ENCODE data around the gene CD47.

Gene CD47

GRCh38 chr3:108117241-108117775 lies 26.5 kb upstream of the CD47 start:
- H3K27ac ChIP-seq = no peak overlapping the region
- no peak for TF ChIP-seq CTCF (IDR thresholded peaks at IDR 0.05)
- TF ChIP-seq ZFX (IDR thresholded peaks at IDR 0.05; ENCODE audit: borderline replicate concordance) = no peak

GRCh38 chr3:108114423-108115065 lies 23.7 kb upstream of the CD47 start:
- TF ChIP-seq ZFX (IDR thresholded peaks at IDR 0.05; ENCODE audit: borderline replicate concordance) (no peak), CTCF (IDR thresholded peaks at IDR 0.05) (no peak)
- H3K27ac ChIP-seq = no peak overlapping the region

- no peak overlapping the region for H3K27ac ChIP-seq
- TF ChIP-seq CTCF (IDR thresholded peaks at IDR 0.05) = no peak
- no peak for TF ChIP-seq ZFX (IDR thresholded peaks at IDR 0.05; ENCODE audit: borderline replicate concordance)
Observed at GRCh38 chr3:108113975-108114374, 23.1 kb upstream of the CD47 start.

- no peak for TF ChIP-seq CTCF (IDR thresholded peaks at IDR 0.05)
- TF ChIP-seq ZFX (IDR thresholded peaks at IDR 0.05; ENCODE audit: borderline replicate concordance) = no peak
- H3K27ac ChIP-seq = no peak overlapping the region
Observed at GRCh38 chr3:108110934-108111333, 20.1 kb upstream of the CD47 start.

GRCh38 chr3:108108416-108108815 lies 17.6 kb upstream of the CD47 start:
- TF ChIP-seq CTCF (IDR thresholded peaks at IDR 0.05) (no peak), ZFX (IDR thresholded peaks at IDR 0.05; ENCODE audit: borderline replicate concordance) (no peak)
- H3K27ac ChIP-seq = no peak overlapping the region

- no peak for TF ChIP-seq ZFX (IDR thresholded peaks at IDR 0.05; ENCODE audit: borderline replicate concordance)
- no peak for TF ChIP-seq CTCF (IDR thresholded peaks at IDR 0.05)
Observed at GRCh38 chr3:108106449-108106848, 15.6 kb upstream of the CD47 start.

GRCh38 chr3:108106031-108106430 lies 15.2 kb upstream of the CD47 start:
- H3K27ac ChIP-seq = no peak overlapping the region
- TF ChIP-seq ZFX (IDR thresholded peaks at IDR 0.05; ENCODE audit: borderline replicate concordance) (no peak), CTCF (IDR thresholded peaks at IDR 0.05) (no peak)

More at GRCh38 chr3:108106449-108106848, 15.6 kb upstream of the CD47 start:
- no peak overlapping the region for H3K27ac ChIP-seq

All from 22Rv1 (cell line).